ENCODE measurements around the gene AGO3. TPM values are rescaled to one million over a fixed set of nuclear protein-coding genes. Genes with fewer than 3 reads are reported as not detected.
"Not testable (repeated sequence)": the region's sequence is repeated elsewhere in the genome, so short reads cannot be mapped to it uniquely, and the experiment has no call there.

AGO3 gene
- polyA plus RNA-seq, 2 of the 4 experiments (the other 2 are of a cell fraction): 3.8 to 14.7 TPM

DNA sequence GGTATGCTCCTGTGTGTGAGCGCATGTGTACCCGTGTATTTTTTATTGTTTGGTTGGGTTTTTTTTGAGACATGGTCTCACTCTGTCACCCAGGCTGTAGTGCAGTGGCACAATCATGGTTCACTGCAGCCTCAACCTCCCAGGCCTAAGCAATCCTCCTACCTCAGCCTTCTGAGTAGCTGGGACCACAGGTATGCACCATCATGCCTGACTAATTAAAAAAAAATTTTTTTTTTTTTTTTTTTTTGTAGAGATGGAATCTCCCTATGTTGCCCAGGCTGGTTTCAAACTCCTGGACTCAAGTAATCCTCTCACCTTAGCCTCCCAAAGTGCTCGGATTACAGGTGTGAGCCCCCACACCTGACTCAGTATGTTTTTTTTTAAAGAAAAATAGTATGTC lies 41.7 kb downstream of the AGO3 start:
- DNase-seq (ENCODE audit: low read depth in 1 of 2, low spot score in 1 of 2); H3K27ac ChIP-seq; POLR2A ChIA-PET; H3K4me2 ChIP-seq; H3K4me1 ChIP-seq; ATAC-seq; H3K9me3 ChIP-seq; FAIRE-seq; H3K4me3 ChIP-seq; CTCF ChIA-PET: not testable (repeated sequence)
- WGBS (ENCODE audit: missing lambda C conversion rate): 95% methylated on average over 3 of the region's 3 CpGs

DNA sequence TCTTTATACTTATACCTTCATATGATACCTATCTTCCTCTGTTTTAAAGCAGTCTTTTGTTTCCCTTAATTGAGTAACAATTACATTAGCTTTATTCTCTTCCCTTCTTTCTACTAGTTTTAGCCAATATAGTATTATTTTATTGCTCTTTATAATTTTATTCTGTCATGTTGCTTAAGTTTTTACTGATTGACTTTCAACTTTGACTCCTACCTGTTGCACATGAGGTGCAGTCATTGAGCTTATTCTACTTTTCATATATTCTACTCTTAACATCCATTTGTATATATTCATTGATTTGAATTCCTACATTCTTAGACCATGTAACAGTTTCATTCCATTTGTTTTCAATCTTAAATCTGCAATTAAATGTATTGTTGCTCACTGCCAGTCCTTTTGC lies 49.2 kb downstream of the AGO3 start:
- ATAC-seq (no peak), DNase-seq (ENCODE audit: low read depth in 1 of 2, low spot score in 1 of 2) (no peak), FAIRE-seq (no peak)
- CTCF ChIA-PET: no interaction called here
- TF ChIP-seq EP300 (IDR thresholded peaks at IDR 0.05) (no peak), CEBPB (IDR thresholded peaks at IDR 0.05) (no peak), HEYL (CRISPR knock-in tag; IDR thresholded peaks at IDR 0.05) (no peak), KDM5A (IDR thresholded peaks at IDR 0.05) (no peak), EHF (CRISPR knock-in tag; IDR thresholded peaks at IDR 0.05) (no peak), JUNB (IDR thresholded peaks at IDR 0.05) (no peak), HOXA7 (CRISPR knock-in tag; IDR thresholded peaks at IDR 0.05) (no peak)
- POLR2A ChIA-PET: no interaction called here
- Histone ChIP-seq H3K27ac (no peak overlapping the region), H3K4me3 (no peak overlapping the region), H3K4me2 (no peak overlapping the region), H3K4me1 (no peaks in the 10 kb centered on the region), H3K9me3 (no peaks in the 10 kb centered on the region)

DNA sequence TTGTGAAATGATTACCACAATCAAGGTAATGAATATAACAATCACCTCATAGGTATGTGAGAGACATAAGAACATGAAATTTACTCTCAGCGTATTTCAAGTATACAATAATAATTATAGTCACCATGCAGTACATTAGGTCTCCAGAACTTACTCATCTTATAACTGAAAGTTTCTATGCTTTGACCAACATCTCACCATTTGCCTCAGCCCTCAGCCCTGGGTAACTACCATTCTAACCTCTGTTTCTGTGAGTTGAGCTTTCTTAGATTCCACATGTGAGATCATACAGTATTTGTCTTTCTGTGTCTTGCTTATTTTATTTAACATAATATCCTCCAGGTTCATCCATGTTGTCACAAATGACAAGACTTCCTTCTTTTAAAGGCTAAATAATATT lies 57.3 kb downstream of the AGO3 start:
- no peak overlapping the region for H3K4me3 ChIP-seq
- ChIA-PET CTCF (no interaction called here), POLR2A (no interaction called here)
- no peak for ATAC-seq
- no peak for FAIRE-seq
- WGBS (ENCODE audit: missing lambda C conversion rate): 91% methylated on average over 1 of the region's 1 CpG
- H3K4me1 ChIP-seq: no peaks in the 10 kb centered on the region
- no peak for DNase-seq (ENCODE audit: low read depth in 1 of 2, low spot score in 1 of 2)
- TF ChIP-seq ZSCAN20 (CRISPR knock-in tag; IDR thresholded peaks at IDR 0.05) (no peak), RAD21 (conservative IDR thresholded peaks at IDR 0.05 in 1 of 2, IDR thresholded peaks at IDR 0.05 in 1 of 2) (no peak), RCOR1 (IDR thresholded peaks at IDR 0.05; ENCODE audit: low read depth, low read length) (no peak), GATA3 (IDR thresholded peaks at IDR 0.05; ENCODE audit: borderline replicate concordance) (no peak), EHMT2 (IDR thresholded peaks at IDR 0.05; ENCODE audit: low read depth) (no peak), CBX2 (IDR thresholded peaks at IDR 0.05; ENCODE audit: borderline replicate concordance, low read depth) (no peak), HOXB5 (CRISPR knock-in tag; IDR thresholded peaks at IDR 0.05) (no peak), SREBF2 (IDR thresholded peaks at IDR 0.05) (no peak), CBX8 (IDR thresholded peaks at IDR 0.05) (no peak), CHD4 (IDR thresholded peaks at IDR 0.05; ENCODE audit: borderline replicate concordance) (no peak), TFCP2L1 (CRISPR knock-in tag; IDR thresholded peaks at IDR 0.05) (no peak), ZNF302 (CRISPR knock-in tag; IDR thresholded peaks at IDR 0.05) (no peak), PHF8 (IDR thresholded peaks at IDR 0.05; ENCODE audit: borderline replicate concordance, low read depth) (no peak), ZC3H11A (IDR thresholded peaks at IDR 0.05) (no peak), CHD2 (IDR thresholded peaks at IDR 0.05; ENCODE audit: low read length, partially characterized antibody) (no peak)
- TF ChIP-seq, protein P1, sequence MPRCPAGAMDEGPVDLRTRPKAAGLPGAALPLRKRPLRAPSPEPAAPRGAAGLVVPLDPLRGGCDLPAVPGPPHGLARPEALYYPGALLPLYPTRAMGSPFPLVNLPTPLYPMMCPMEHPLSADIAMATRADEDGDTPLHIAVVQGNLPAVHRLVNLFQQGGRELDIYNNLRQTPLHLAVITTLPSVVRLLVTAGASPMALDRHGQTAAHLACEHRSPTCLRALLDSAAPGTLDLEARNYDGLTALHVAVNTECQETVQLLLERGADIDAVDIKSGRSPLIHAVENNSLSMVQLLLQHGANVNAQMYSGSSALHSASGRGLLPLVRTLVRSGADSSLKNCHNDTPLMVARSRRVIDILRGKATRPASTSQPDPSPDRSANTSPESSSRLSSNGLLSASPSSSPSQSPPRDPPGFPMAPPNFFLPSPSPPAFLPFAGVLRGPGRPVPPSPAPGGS (IDR thresholded peaks at IDR 0.05): no peak
- TF ChIP-seq, protein P2, sequence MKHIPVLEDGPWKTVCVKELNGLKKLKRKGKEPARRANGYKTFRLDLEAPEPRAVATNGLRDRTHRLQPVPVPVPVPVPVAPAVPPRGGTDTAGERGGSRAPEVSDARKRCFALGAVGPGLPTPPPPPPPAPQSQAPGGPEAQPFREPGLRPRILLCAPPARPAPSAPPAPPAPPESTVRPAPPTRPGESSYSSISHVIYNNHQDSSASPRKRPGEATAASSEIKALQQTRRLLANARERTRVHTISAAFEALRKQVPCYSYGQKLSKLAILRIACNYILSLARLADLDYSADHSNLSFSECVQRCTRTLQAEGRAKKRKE (CRISPR knock-in tag; IDR thresholded peaks at IDR 0.05; ENCODE audit: low read depth): no peak
- TF ChIP-seq, protein P3, sequence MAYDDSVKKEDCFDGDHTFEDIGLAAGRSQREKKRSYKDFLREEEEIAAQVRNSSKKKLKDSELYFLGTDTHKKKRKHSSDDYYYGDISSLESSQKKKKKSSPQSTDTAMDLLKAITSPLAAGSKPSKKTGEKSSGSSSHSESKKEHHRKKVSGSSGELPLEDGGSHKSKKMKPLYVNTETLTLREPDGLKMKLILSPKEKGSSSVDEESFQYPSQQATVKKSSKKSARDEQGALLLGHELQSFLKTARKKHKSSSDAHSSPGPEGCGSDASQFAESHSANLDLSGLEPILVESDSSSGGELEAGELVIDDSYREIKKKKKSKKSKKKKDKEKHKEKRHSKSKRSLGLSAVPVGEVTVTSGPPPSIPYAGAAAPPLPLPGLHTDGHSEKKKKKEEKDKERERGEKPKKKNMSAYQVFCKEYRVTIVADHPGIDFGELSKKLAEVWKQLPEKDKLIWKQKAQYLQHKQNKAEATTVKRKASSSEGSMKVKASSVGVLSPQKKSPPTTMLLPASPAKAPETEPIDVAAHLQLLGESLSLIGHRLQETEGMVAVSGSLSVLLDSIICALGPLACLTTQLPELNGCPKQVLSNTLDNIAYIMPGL (CRISPR knock-in tag; IDR thresholded peaks at IDR 0.05; ENCODE audit: borderline replicate concordance): no peak
- no peak overlapping the region for H3K27ac ChIP-seq
- no peak overlapping the region for H3K4me2 ChIP-seq
- no peaks in the 10 kb centered on the region for H3K9me3 ChIP-seq
